Mononuclear cell (primary cell): ENCODE data around the gene TCEA3. TPM values are rescaled to one million over a fixed set of nuclear protein-coding genes. Genes with fewer than 3 reads are reported as not detected.

Experiments
- H3K27me3 ChIP-seq: 2 replicates; pipeline ENCODE4 v1.6.0; 2011; ENCODE audit warnings: low read length, control low read depth; ENCODE audit not compliant: insufficient read depth
- H3K4me1 ChIP-seq: 2 replicates; pipeline ENCODE4 v1.5.1; 2011; ENCODE audit warnings: mild to moderate bottlenecking, low read length, control low read depth; ENCODE audit not compliant: insufficient read depth
- H3K4me3 ChIP-seq: 2 replicates; pipeline ENCODE4 v1.5.1; 2011; ENCODE audit warnings: mild to moderate bottlenecking, low read length, moderate library complexity
- H3K9me3 ChIP-seq: 2 replicates; pipeline ENCODE4 v1.5.1; 2011; ENCODE audit warnings: low read depth, mild to moderate bottlenecking, control low read depth, low read length
- total RNA-seq: library from RNA; depleted of rRNA; stranded (reverse); fragments of >200 nt; gene quantifications from one replicate; pipeline ENCODE4 v1.2.3, GENCODE V29; 2012

Gene TCEA3
- total RNA-seq, 1 donor, result 19.2 TPM

- Histone ChIP-seq H3K9me3 (no peaks in the 10 kb centered on the region), H3K4me1 (no peaks in the 10 kb centered on the region), H3K27me3 (no peaks in the 10 kb centered on the region), H3K4me3 (no peak overlapping the region)
These were observed 29.0 kb upstream of the TCEA3 start for GRCh38 chr1:23453455-23454000.

DNA sequence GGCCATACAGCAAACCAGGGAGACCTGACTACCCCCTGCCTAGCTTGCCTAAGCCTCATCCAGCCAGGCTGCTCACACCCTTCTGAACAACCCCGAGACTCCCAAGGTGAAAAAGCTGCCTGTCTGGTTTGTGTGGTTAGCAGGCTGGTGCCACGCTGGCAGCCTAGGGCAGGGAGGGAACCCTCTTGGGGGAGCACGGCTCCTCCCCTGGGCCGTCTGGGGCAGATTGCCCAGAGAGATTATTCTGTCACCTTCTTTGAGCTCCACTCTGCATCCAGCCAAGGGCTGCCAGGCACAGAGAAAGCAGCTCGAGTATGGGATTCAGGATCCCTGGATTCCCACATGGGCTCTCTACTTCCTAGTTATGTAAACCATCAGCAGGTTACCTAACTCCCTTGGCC lies 27.5 kb upstream of the TCEA3 start:
- H3K4me1 ChIP-seq, result no peaks in the 10 kb centered on the region
- H3K4me3 ChIP-seq, result no peak overlapping the region
- no peaks in the 10 kb centered on the region for H3K27me3 ChIP-seq
- H3K9me3 ChIP-seq, result no peaks in the 10 kb centered on the region

GRCh38 chr1:23451441-23451840 lies 26.9 kb upstream of the TCEA3 start:
- H3K4me3 ChIP-seq, result no peak overlapping the region
- no peaks in the 10 kb centered on the region for H3K9me3 ChIP-seq
- H3K27me3 ChIP-seq, result no peaks in the 10 kb centered on the region
- H3K4me1 ChIP-seq, result no peaks in the 10 kb centered on the region

GRCh38 chr1:23450894-23451293 lies 26.3 kb upstream of the TCEA3 start:
- Histone ChIP-seq H3K4me1 (no peaks in the 10 kb centered on the region), H3K9me3 (no peaks in the 10 kb centered on the region), H3K4me3 (no peak overlapping the region)

GRCh38 chr1:23449958-23450357 lies 25.4 kb upstream of the TCEA3 start:
- Histone ChIP-seq H3K9me3 (no peaks in the 10 kb centered on the region), H3K4me3 (no peak overlapping the region), H3K27me3 (no peaks in the 10 kb centered on the region), H3K4me1 (no peaks in the 10 kb centered on the region)

More at GRCh38 chr1:23450894-23451293, 26.3 kb upstream of the TCEA3 start:
- no peaks in the 10 kb centered on the region for H3K27me3 ChIP-seq

DNA sequence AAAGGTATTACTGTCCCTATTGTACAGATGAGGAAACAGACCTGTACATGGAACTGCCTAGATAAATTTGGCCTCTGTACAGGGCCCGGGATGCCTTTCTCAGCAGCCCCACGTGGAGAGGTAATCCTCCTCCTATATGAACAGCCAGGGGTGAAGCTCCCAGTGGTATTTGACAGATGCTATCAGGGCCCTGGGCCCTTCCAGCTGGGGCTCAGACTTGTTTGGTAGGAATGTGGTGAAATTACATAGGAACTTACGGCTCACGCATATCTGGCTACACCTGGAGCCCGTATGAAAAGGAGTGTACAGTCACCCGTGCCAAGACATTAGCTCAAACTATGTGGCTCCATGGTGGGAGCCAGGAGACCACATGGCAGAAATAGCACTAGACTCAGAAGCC lies 24.8 kb upstream of the TCEA3 start:
- Histone ChIP-seq H3K4me3 (no peak overlapping the region), H3K9me3 (no peaks in the 10 kb centered on the region), H3K27me3 (no peaks in the 10 kb centered on the region), H3K4me1 (no peaks in the 10 kb centered on the region)

- H3K4me3 ChIP-seq, result no peak overlapping the region
- H3K27me3 ChIP-seq, result no peaks in the 10 kb centered on the region
- no peaks in the 10 kb centered on the region for H3K4me1 ChIP-seq
- H3K9me3 ChIP-seq, result no peaks in the 10 kb centered on the region
These were observed 24.3 kb upstream of the TCEA3 start for GRCh38 chr1:23448846-23449245.

- H3K27me3 ChIP-seq, result no peaks in the 10 kb centered on the region
- no peaks in the 10 kb centered on the region for H3K4me1 ChIP-seq
- H3K4me3 ChIP-seq, result no peak overlapping the region
- no peaks in the 10 kb centered on the region for H3K9me3 ChIP-seq
These were observed 22.2 kb upstream of the TCEA3 start for GRCh38 chr1:23446661-23447310.

DNA sequence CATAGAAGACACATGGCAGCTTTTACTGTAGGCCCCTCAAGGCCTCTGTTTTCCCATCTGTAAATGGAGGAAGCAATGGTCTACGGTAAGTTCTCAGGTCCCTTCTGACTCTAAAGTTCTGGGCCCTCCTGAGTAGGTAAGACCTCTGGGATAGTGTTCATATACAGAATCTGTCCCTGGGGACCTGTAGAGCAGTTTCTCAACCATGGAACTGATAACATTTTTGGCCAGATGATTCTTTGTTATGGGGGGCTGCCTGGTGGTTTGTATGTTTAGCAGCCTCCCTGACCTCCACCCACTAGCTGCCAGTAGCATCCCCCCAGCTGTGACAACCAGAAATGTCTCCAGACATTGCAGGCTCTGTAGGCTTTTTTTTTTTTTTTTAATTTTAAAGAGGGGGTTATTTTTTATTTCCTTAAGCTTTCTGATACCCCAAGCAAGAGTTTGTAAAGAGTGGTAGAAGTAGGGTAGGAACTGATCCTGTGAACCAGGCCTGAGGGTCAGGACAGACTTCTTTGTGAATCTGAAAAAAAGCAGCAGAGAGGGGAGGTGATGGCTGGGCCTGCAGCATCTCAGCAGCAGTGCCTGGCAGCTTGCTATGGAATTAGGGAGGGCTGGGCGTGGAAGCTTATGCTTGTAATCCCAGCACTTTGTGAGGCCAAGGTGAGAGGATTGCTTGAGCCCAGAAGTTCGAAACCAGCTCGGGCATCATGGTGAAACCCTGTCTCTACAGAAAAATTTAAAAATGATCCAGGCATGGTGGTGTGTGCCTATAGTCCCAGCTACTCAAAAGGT lies 20.2 kb upstream of the TCEA3 start:
- no peaks in the 10 kb centered on the region for H3K4me1 ChIP-seq

GRCh38 chr1:23444104-23444533 lies 19.6 kb upstream of the TCEA3 start:
- Histone ChIP-seq H3K27me3 (no peaks in the 10 kb centered on the region), H3K4me1 (no peaks in the 10 kb centered on the region), H3K9me3 (no peaks in the 10 kb centered on the region), H3K4me3 (no peak overlapping the region)

More for the DNA sequence above, 20.2 kb upstream of the TCEA3 start:
- no peak overlapping the region for H3K4me3 ChIP-seq
- no peaks in the 10 kb centered on the region for H3K27me3 ChIP-seq
- no peaks in the 10 kb centered on the region for H3K9me3 ChIP-seq

GRCh38 chr1:23442751-23443150 lies 18.2 kb upstream of the TCEA3 start:
- Histone ChIP-seq H3K27me3 (no peaks in the 10 kb centered on the region), H3K4me1 (no peaks in the 10 kb centered on the region), H3K4me3 (no peak overlapping the region), H3K9me3 (no peaks in the 10 kb centered on the region)

DNA sequence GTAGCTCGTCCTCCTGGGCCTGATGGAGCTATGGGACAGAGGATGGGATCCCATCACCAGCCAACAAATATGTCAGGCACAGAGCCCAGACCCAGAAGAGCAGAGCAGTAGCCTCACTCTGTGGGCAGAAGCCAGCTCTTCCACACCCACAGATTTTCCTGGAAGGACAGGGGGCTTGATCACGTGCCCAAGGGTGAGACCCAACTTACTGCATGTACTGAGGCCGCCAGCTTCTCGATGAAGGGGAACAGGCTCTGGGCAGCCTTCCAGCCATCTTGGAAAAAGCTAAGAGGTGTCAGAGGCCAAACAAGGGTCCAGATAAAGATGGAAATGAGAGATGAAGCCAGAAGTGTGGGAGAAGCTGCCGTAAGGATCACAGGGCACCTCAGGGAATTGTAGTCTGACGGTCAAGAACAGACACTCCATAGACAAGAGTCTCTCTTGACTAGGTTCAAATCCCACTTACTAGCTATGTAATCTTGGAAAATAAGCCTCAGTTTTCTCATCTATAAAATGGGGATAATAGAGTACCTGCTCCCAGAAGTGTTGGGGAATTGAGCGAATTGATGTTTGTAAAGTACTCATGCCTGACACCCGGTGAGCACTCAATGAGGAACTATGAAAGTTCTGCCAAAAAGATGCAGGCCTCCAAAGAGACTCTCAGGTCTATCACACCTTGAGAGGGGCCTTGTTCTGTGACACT lies 17.0 kb upstream of the TCEA3 start:
- Histone ChIP-seq H3K27me3 (no peaks in the 10 kb centered on the region), H3K9me3 (no peaks in the 10 kb centered on the region), H3K4me3 (no peak overlapping the region), H3K4me1 (no peaks in the 10 kb centered on the region)

- H3K4me1 ChIP-seq, result no peaks in the 10 kb centered on the region
- H3K27me3 ChIP-seq, result no peaks in the 10 kb centered on the region
- no peaks in the 10 kb centered on the region for H3K9me3 ChIP-seq
- H3K4me3 ChIP-seq, result no peak overlapping the region
These were observed 14.0 kb upstream of the TCEA3 start for GRCh38 chr1:23438545-23438944.

- H3K9me3 ChIP-seq, result no peaks in the 10 kb centered on the region
- H3K4me1 ChIP-seq, result no peaks in the 10 kb centered on the region
- no peaks in the 10 kb centered on the region for H3K27me3 ChIP-seq
- no peak overlapping the region for H3K4me3 ChIP-seq
These were observed 12.8 kb upstream of the TCEA3 start for GRCh38 chr1:23437355-23437664.
